Measurements from ENCODE around the gene SLC38A3.

DNA sequence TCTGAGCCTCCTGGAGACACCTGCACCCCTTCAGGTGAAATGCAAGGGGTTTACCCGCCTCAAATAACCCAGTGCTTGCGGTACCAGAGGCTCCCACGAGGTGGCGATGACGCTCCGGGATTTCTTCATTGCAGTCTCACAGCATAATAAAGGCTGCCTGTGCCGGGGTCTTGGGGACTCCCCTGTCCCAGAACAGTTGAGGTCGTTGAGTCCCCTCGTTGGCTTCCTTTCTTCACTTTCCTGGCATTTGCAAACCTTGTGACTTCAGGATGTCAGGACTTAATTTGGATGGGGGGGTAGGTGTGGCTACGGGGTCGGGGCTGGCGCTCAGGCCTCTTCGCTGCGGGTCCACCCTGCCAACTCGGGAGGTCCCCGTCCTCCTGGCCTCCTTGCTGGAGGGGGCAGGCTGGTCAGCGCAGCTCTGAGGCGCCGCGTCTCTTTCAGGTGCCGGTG, 12.4 kb upstream of the SLC38A3 start:
- TF ChIP-seq POLR2A (IDR thresholded peaks at IDR 0.05): no peak
- TF ChIP-seq CTCF (IDR thresholded peaks at IDR 0.05): peak; percentile 88 to 95 (median 91)

Measured in esophagus squamous epithelium (tissue), 4 donors.